GM23248 (cell line): ENCODE data around the gene PRICKLE1.

Experiments used
- EZH2 ChIP-seq: fragments of 200-600 bp; sonication (generic); IDR thresholded peaks from 2 replicates; pipeline ENCODE4 v1.6.1; 2018; ENCODE audit warnings: antibody characterized with exemption, mild to moderate bottlenecking; ENCODE audit not compliant: insufficient read depth, poor library complexity, severe bottlenecking
- EZH2phosphoT487 ChIP-seq: fragments of 200-600 bp; sonication (generic); IDR thresholded peaks from 2 replicates; pipeline ENCODE4 v1.6.1; 2018; ENCODE audit warnings: antibody characterized with exemption, moderate library complexity, mild to moderate bottlenecking, low read depth; ENCODE audit not compliant: insufficient read depth

DNA sequence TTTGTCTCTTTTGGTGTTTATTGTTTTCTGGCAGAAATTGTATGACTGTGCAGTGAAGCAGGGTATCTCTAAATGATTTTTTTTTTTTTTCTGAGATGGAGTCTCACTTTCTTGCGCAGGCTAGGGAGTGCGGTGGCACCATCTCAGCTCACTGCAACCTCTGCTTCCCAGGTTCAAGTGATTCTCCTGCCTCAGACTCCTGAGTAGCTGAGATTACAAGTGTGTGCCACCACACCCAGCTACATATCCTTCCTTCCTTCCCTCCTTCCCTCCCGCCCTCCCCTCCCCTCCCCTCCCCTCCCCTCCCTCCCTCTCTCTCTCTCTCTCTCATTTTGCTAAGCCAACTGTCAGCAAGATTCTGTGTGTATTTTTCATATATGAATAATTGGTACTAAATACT lies 169.2 kb downstream of the PRICKLE1 start:
- TF ChIP-seq EZH2phosphoT487 (no peak), EZH2 (no peak)
